Germinal center (tissue), 1 donor: ENCODE results near the gene PLAAT4.
"Not testable (repeated sequence)": the region's sequence is repeated elsewhere in the genome, so short reads cannot be mapped to it uniquely, and the experiment has no call there.

ENCODE experiments used
- DNase-seq: peaks from one replicate; pipeline ENCODE4 v3.0.0; 2012; ENCODE audit warnings: mixed read lengths, low spot score

The PLAAT4 gene

GRCh38 chr11:63511048-63511748, 25.4 kb upstream of the PLAAT4 start:
- no peak for DNase-seq

DNA sequence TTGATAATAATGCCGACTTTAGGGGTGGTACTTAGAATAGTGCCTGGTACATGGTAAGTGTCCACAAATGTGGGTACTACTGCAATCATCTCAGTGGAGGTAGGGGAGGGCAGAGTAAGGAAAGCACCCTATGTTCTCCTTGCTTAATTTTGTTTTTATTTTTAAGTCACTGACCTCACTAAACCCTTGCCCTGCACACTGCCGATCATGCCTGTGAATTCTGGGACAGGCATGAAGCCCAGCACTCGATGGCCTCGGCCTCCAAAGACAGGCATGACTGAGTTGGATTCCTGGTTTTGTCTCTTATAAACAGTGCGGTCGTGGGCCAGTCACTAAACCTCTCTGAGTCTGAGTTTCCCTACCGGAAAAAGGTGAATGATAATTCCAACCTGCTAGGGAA, 23.8 kb upstream of the PLAAT4 start:
- no peak for DNase-seq

- DNase-seq = no peak
These were observed 20.5 kb upstream of the PLAAT4 start for GRCh38 chr11:63516109-63516508.

DNA sequence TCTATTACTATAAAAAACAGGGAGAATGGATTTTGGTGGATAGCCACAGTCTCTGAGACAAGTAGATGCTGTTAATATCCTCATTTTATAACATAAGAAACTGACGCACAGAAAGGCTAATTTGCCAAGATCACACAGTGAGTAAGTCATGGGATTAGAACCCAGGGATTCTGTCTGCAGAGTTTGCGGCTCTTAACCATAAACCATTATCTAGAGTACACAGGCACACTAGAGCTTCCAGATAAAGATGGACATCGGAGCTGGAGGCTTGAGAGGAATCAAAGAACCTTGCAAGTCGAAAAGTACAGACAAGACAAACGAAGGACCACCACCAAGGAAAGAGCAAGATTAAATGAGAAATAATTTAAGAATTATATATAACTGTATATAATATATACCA, 19.5 kb upstream of the PLAAT4 start:
- DNase-seq = no peak

GRCh38 chr11:63518548-63518947, 18.1 kb upstream of the PLAAT4 start:
- no peak for DNase-seq

- no peak for DNase-seq
These were observed 15.9 kb upstream of the PLAAT4 start for GRCh38 chr11:63520606-63521170.

GRCh38 chr11:63521896-63522295, 14.7 kb upstream of the PLAAT4 start:
- no peak for DNase-seq

- DNase-seq = no peak
These were observed 13.5 kb upstream of the PLAAT4 start for GRCh38 chr11:63523151-63523550.

- no peak for DNase-seq
These were observed 8.9 kb upstream of the PLAAT4 start for GRCh38 chr11:63527667-63528066.

DNA sequence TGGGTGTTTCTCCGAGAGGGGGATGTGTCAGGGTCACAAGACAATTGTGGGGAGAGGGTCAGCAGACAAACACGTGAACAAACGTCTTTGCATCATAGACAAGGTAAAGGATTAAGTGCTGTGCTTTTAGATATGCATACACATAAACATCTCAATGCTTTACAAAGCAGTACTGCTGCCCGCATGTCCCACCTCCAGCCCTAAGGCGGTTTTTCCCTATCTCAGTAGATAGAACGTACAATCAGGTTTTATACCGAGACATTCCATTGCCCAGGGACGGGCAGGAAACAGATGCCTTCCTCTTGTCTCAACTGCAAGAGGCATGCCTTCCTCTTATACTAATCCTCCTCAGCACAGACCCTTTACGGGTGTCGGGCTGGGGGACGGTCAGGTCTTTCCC, 8.5 kb upstream of the PLAAT4 start:
- not testable (repeated sequence) for DNase-seq

- DNase-seq = not testable (repeated sequence)
These were observed 7.8 kb upstream of the PLAAT4 start for GRCh38 chr11:63528729-63529278.

DNA sequence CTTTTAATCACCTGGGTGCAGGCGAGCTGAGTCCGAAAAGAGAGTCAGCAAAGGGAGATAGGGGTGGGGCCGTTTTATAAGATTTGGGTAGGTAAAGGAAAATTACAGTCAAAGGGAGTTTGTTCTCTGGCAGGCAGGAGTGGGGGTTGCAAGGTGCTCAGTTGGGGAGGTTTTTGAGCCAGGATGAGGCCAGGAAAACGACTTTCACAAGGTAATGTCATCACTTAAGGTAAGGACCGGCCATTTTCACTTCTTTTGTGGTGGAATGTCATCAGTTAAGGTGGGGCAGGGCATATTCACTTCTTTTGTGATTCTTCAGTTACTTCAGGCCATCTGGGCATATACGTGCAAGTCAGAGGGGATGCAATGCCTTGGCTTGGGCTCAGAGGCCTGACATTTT, 7.2 kb upstream of the PLAAT4 start:
- not testable (repeated sequence) for DNase-seq

- no peak for DNase-seq
These were observed 6.6 kb upstream of the PLAAT4 start for GRCh38 chr11:63530021-63530420.

GRCh38 chr11:63531074-63531792, 5.4 kb upstream of the PLAAT4 start:
- not testable (repeated sequence) for DNase-seq

- DNase-seq = no peak
These were observed 4.5 kb upstream of the PLAAT4 start for GRCh38 chr11:63532117-63532516.

DNA sequence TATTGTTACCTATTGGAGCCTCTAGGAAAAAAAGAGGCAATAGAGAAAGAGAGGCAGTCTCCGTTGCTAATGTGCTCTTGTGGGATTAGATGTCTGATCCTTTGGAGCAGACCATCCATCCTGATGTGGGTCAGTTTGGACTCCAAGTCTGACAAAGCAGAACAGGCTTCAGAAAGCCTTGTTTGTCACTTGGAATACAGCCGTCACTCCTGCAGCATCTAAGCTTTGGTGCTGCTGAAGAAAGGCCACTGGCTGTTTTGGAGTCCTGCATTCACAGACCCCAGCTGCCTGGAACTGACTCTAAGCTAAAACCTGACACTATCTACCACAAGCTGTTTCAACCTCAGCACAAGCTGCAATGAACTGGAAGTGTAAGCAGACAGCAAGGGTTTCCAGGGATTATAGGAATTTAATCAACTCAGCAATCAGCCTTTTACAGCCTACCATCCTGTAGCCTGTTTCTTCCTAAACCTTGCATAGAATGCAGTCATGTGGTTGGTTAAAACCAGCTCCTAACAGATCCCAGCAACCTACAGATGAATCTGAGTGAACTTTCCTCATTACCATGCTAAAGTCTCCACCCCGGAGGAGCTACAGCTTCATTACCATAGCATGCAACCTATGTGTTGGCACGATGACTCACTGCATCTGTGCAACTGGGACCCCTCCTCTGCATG, 3.7 kb upstream of the PLAAT4 start:
- DNase-seq = no peak

GRCh38 chr11:63534076-63534475, 2.5 kb upstream of the PLAAT4 start:
- no peak for DNase-seq

- DNase-seq = no peak
These were observed 1.6 kb upstream of the PLAAT4 start for GRCh38 chr11:63534895-63535461.

- DNase-seq = no peak
These were observed 874 bp upstream of the PLAAT4 start for GRCh38 chr11:63535734-63536133.

DNA sequence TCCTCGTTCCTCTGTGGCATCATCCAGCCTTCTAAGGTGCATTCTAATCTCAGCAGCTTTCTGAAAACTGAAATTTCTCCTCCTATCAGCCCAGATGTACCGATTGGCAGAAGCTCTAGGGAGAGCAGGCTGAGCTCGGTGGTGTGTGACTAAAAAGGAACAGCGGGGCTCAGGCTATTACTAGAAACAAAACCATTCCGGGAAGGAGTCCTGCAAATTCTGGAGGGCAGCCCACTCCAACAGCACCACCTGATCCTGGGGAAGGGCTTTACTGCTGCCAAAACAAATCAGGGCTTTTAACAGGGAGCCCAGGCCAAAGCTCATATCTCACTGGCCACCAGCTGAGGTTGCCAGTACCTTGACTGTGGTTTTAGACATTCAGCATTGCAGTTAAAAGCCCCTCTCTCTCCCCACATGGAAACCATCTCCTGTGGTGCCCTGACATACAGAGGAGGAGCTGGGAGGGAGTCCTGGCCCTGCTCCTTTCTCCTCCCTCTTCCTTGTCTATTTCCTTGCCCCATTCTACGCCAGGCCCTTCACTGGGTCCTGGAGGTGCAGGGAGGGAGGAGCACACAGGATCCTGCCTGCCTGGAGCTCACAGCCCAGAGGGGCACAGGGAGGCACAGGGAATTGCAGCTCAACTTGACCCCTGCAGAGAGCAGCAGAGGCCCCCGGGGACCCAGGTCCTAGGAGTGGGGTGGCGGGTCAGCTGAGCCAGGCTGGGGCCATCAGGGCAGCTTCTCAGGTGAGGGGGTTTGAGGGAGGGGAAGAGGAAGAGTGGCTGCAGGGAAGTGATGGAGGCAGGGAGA, 889 bp downstream of the PLAAT4 start:
- no peak for DNase-seq

DNA sequence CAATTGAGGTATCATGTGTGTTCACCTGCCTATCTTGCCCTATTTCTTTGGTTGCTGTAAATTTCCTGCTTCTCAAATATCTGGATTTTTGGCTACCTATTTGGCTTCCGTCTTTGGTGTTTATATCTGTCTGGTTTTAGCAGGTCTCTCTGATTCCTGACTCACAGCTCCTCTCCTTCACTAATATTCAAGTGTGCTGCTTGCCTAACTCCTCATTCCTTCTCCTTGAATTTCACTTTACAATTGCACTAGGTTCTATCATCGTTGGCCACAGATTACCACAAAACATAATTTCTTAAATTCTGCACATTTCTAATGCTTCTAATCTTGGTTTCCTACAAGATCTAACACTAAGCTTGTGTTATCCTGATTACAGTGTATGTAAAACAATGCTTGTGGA, 5.9 kb downstream of the PLAAT4 start:
- DNase-seq = not testable (repeated sequence)
